Stimulated activated CD8-positive, alpha-beta memory T cell treated with anti-CD3 and anti-CD28 coated beads, Interleukin-4, amount 100 ng/mL, for 48 hours (primary cell): ENCODE data around the gene PIK3C3.
"Not testable (repeated sequence)": the region's sequence is repeated elsewhere in the genome, so short reads cannot be mapped to it uniquely, and the experiment has no call there.

ENCODE experiments used
- DNase-seq: peaks from one replicate; pipeline ENCODE4 v3.0.0-alpha.2; 2020

The PIK3C3 gene

GRCh38 chr18:42025974-42026625 is 71.1 kb downstream of the PIK3C3 start:
- no peak for DNase-seq

DNA sequence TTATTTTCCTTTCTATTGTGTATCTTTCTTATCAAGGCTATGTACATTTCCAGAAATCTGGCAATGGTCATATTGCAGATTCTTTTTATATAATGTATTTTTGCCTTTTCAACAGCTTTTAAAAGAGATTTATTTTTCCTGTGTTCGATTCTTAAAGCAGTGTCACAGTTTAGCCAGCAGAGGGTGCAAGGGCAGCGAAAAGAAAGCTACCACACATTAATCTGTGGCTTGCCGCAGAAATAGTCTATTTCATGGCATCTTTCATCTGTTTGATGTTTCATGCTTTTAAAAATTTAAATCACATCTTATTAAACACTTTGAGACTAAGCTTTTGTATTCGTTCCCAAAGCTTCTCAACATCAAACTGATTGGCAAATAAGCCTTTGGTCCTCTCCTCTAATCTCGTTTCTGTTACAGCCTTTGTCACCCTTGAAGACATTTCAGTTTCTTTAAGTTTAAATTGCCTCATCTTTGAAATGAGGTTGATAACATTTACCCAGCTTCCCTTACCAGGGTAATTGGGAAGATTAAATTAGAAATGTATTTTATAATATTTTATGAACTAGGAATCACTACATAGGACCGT is 73.3 kb downstream of the PIK3C3 start:
- DNase-seq: peak; percentile 38

GRCh38 chr18:42029092-42029491 is 74.1 kb downstream of the PIK3C3 start:
- DNase-seq: no peak

DNA sequence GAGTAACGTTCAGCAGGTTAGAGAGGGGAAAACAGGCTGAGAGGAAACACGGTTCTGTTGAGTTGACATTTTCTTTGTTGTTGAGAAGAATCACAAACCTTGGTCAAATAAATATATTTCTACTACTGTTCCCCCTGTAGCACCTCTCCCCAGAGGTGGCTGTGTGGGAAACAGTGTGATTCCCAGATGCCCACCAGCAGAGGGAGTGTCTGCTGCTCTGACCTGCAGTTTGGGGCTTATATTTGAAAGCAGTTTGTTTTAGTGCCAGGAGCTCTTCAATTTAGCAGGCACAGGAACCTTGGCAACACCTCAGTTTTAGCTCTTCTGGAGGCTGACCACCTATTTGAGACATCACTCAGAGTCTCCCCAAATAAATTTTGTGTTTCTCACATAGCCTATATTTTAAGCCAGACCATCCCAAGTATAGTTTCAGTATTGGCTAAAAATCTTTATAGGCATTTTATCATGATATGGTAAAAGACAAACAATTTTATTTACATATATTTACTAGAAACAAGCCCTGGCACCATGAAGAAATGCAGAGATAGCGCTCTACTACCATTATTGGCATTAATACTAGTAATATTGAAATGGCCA is 75.7 kb downstream of the PIK3C3 start:
- DNase-seq: no peak

- DNase-seq: no peak
Observed at GRCh38 chr18:42032447-42032846, 77.4 kb downstream of the PIK3C3 start.

DNA sequence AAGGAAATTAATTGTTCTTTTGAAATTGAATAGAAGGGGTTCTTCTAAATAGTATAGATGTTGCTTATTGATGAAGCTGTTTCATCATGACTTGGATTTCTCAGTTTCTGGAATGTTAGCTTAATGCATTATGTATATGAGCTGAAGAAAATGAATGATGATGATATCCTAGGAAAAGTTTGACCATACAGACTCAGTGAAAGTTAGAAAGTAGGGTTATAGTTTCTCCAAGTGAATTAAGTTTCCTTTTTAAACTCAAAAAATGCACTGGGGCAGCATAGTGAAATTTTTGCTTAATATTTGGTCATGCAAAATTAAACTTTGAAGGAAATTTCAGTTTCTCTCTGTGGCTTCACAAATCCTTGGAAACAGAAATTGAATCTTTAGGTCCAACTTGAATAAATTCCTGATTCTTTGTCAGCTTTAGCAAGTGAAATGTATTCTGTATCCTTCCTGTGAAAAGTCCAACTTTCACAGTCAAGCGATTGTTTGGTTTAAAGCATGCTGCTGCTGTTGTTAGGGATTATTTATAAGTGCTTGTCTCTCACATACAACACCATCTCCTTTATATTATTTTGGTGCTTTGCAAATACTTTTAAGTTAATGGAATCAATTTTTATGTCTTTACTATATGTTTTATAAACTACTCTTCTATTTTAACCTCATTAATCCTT is 78.2 kb downstream of the PIK3C3 start:
- DNase-seq: no peak

GRCh38 chr18:42038936-42039335 is 83.9 kb downstream of the PIK3C3 start:
- DNase-seq: no peak

- no peak for DNase-seq
Observed at GRCh38 chr18:42039396-42039795, 84.4 kb downstream of the PIK3C3 start.

DNA sequence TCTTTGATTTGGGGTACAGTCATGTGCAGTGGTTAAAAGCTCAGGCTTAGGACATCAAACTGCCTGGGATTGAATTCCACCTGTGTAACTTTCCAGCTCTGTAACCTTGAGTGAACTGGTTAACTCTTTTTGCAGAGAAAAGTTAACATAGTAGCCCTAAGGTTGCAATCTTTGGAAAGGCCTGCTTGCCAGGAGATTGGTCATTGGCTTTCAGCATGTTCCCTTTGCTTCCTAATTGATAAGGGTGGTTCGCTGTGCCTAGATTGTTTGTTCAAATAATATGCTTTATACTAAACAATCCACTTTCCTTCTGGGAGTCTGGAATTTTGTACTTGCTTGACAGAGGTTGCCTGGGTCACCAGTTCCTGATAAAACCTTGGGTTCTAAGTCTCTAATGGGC is 86.8 kb downstream of the PIK3C3 start:
- DNase-seq: no peak

DNA sequence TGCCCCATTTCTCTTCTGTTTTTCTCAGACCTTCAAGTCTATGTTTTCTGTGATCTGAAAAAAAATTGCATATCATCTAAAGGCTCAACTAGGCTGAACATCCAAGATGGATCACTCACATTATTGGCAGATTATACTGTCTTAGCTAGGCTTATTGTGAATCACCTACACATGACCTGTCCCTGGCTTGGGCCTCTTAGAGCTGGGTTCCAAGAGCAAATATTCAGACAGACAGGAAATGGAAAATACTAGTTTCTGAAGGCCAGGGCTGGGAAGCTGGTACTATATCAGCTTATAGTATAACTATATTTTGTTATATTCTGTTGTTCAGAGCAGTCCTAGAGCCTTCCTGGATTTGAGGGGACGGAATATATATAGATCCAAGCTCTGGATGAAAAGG is 90.3 kb downstream of the PIK3C3 start:
- no peak for DNase-seq

DNA sequence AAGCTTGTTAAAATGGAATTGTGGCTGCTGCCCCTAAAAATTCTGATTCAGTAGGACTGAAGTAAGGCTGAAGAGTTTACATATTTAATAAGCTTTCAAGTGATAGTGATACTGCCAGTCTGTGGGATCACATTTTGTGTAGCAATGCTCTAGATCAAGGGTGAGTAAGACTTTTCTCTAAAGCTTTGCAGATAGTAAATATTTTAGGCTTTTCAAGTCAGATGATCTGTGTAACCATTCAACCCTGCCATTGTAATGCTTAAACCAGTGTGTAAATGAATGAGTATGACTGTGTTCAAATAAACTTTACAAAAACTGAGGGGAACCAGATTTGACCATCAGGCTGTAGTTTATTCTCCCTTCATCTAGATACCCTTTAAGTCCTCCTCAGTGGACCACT is 92.7 kb downstream of the PIK3C3 start:
- DNase-seq: no peak

- no peak for DNase-seq
Observed at GRCh38 chr18:42048158-42048557, 93.1 kb downstream of the PIK3C3 start.

DNA sequence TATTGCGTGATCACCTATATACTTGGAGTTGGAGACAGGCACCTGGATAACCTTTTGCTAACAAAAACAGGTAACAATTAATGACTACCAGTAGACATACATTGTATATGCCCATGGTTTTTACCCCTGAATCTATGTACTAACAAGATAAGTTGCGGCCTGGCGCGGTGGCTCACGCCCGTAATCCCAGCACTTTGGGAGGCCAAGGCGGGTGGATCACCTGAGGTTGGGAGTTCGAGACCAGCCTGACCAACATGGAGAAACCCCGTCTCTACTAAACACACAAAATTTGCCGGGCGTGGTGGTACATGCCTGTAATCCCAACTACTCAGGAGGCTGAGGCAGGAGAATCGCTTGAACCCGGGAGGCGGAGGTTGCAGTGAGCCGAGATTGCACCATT is 94.5 kb downstream of the PIK3C3 start:
- not testable (repeated sequence) for DNase-seq

DNA sequence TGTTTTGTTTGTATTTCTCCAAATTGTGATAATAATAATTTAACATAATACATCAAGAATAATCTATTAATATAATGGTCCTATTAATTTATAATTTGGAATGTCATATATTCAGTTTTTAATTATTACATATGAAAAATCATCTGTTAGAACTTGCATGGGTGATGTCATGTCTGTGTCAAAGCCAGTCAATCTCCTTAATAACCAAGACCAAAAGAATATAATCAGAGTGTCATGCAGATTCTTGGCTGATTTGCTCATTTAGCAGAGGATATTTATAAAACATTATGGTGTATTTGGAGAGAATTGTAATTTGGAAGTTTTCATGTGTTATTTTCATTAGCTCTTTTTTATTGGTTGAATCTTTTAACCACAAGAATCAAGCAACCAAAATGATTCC is 96.4 kb downstream of the PIK3C3 start:
- DNase-seq: no peak

DNA sequence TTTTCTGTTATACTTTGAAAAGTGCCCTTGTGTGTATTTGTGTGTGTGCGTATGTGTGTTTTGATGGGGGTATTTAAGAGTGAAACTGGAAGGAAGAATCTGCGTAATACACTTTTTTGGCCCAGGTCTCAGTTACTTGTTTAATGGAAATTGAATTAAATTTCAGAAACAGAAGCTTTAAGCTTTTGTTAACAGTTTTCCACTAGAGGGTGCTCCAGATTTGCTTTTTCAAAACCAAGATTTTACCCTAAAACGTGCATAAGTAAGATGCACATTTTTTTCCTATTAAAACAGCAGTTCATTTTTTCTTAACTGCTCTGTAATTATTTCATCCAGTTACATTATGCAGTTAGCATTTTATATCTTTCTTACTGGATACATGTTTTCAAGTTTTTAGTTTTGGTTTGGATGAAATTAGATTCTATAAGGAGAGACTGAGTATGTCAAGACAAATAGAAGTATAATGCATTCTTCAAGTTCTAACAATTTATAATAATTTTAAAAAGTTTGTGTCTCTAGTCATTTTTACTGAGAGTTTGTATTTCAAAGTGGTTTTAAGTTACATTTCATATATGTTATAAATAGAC is 97.2 kb downstream of the PIK3C3 start:
- no peak for DNase-seq

GRCh38 chr18:42053188-42053781 is 98.3 kb downstream of the PIK3C3 start:
- peak; percentile 76 for DNase-seq

- no peak for DNase-seq
Observed at GRCh38 chr18:42064109-42064508, 109.1 kb downstream of the PIK3C3 start.

DNA sequence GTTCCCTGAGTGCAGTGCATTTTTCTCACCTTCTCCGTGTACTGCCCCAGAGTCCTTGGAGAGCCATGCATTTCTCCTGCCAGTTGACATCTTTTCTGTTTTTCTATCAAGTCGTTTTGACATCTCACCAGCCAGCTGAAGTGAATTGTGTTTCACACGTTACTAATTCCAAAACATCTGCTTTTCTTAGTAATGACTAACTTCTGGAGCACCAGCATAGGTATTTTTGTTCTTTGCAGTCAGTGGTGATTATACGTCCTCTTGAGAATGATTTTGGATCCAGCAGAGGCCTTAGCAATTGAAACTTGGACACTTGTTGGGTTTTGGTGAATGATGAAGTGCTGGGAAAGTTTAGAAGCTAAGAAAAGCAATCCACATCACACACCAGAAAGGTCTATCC is 112.5 kb downstream of the PIK3C3 start:
- DNase-seq: no peak

DNA sequence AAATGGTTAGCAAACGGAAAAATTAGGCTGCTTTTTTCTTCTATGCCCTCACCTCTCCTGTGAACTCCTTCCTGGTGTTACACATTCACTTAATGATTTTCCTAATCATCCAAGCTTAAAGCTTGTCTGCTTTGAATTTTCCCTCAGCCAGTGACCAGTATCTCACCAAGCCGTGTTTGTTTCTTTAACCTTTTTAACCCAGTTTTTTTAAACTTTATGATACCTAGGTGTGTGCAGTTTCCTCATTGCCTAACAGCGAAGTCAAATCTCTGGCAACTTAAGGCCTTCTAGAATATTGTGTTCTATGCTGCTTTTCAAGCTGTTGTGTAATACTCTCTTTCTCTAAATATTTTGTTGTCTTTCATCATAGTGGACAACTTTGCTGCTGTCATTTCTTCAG is 113.0 kb downstream of the PIK3C3 start:
- no peak for DNase-seq

GRCh38 chr18:42069036-42069435 is 114.0 kb downstream of the PIK3C3 start:
- no peak for DNase-seq

DNA sequence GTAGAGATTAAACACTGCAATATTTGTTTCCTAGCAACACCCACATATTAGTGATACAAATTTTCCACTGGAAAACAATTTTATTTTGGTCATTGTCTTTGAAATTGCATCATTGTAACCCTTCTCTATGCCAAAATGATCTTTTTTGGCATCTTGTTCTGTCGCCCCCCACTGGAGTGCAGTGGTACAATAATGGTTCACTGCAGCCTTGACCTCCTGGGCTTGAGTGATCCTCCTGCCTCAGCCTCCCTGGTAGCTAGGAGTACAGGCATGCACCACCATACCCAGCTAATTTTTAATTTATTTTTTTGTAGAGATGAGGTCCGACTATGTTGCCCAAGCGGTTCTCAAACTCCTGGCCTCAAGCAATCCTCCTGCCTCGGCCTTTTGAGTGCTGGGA is 117.4 kb downstream of the PIK3C3 start:
- peak; percentile 25 for DNase-seq

DNA sequence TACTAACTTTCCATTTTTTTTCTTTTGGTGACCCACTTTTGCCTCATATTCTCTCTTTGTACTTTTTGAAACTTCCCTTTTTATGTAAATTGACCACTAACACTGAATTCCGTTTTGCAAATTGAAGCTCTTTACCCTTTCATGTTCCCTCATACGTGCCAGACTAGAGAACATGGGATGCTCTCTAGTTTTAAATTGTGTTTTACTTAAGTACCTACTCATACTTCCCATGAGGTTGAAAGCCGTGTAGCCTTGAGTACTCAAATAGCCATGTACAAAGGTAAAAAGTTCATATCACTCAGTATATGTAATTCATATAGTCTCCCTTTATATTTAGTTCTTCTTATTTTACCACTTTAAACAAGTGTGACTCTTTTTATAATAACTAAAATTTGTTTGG is 119.7 kb downstream of the PIK3C3 start:
- DNase-seq: no peak

DNA sequence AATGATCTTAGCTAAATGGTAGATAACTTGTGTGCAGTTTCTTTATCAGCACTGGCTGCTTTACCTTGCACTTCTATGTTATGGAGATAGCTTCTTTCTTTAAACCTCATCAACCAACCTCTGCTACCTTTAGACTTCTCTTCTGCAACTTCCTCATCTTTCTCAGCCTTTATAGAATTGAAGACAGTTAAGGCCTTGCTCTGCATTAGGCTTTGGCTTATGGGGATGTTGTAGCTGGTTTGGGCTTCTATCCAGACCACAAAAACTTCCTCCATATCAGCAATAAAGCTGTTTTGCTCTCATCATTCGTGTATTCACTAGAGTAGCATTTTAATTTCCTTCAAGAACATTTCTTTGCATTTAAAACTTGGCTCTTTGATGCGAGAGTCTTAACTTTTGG is 123.7 kb downstream of the PIK3C3 start:
- DNase-seq: no peak
